HepG2 (cell line): ENCODE results near the gene SAMM50.

Experiments
- CTCF ChIP-seq: sonication (generic); formaldehyde crosslinking; IDR thresholded peaks from 2 replicates; pipeline ENCODE4 v1.5.0; 2020; ENCODE audit warnings: mild to moderate bottlenecking, missing genetic modification reagents, moderate library complexity
- ZNF687 ChIP-seq: sonication (generic); formaldehyde crosslinking; IDR thresholded peaks from 2 replicates; pipeline ENCODE4 v1.5.1; 2020; ENCODE audit warnings: mild to moderate bottlenecking, missing genetic modification reagents, moderate library complexity

- TF ChIP-seq ZNF687 (CRISPR knock-in tag) = no peak
- TF ChIP-seq CTCF (CRISPR knock-in tag) = no peak
These were observed 3.9 kb upstream of the SAMM50 start for GRCh38 chr22:43951391-43951790.
